ENCODE results near the gene CYP4F3. TPM values are rescaled to one million over a fixed set of nuclear protein-coding genes. Genes with fewer than 3 reads are reported as not detected.
A peak's percentile ranks its signal among the peaks of the same experiment; 100 is the strongest.

CYP4F3 gene
- total and polyA plus RNA-seq, 2 of the 13 experiments (the other 11 are each of a cell fraction or from before 2014, with no cell fraction given): 17.8 to 22.8 TPM

- H2AFZ ChIP-seq (ENCODE audit: low read length): no peak overlapping the region
- H3K36me3 ChIP-seq (replicated peaks in 1 of 2; ENCODE audit: control insufficient read depth in 1 of 2, insufficient read depth in 2 of 2, low read length in 2 of 2): no peaks in the 10 kb centered on the region
- intact Hi-C loops (cut with micrococcal nuclease; ENCODE audit: unreplicated experiment) (loop anchor here (1.0 to 10.0 kb wide), 4 partner anchors 40 to 553 kb away; partner anchors contain the start of genes CYP4F12 and FAM32A), in situ Hi-C loops (cut with HindIII; ENCODE audit: extremely low pct_ligation_motif_present, low pct_unique_long_range_greater_than_20kb) (loop anchor here (25.0 kb wide), 1 partner anchor 530 kb away; the partner anchor contains the start of gene CIB3)
- ATAC-seq (peak; percentile 27; the same call in 2 of the 3 replicates), FAIRE-seq (no peak), DNase-seq (ENCODE audit: low spot score) (peak; percentile 27)
- no TSS peak for BruUV-seq (replicated peaks)
- no peak overlapping the region for H3K4me2 ChIP-seq (ENCODE audit: low read depth, low read length)
- 0% methylated on average over 8 of the region's 9 CpGs for WGBS (ENCODE audit: low lambda C conversion rate)
- no peak overlapping the region for H3K27ac ChIP-seq (ENCODE audit: extremely low read length, insufficient read depth, low read length)
- no peaks in the 10 kb centered on the region for H3K9me3 ChIP-seq (ENCODE audit: low read length)
- ChIA-PET POLR2A (no interaction called here), CTCF (ENCODE audit: low intra/inter-chr PET ratio, low total read pairs) (interaction anchor here (1.1 to 4.5 kb wide), 4 partner anchors 127 to 551 kb away, joined by 3 to 48 read pairs (median 5); no protein-coding TSS in a partner anchor)
- H3K4me3 ChIP-seq (replicated peaks in 1 of 3; ENCODE audit: insufficient read depth in 1 of 3, low read depth in 2 of 3, low read length in 3 of 3): no peak overlapping the region
- H3K27me3 ChIP-seq (ENCODE audit: control insufficient read depth in 1 of 2, insufficient read depth in 2 of 2, low read length in 2 of 2): no peaks in the 10 kb centered on the region
- H3K4me1 ChIP-seq (ENCODE audit: insufficient read depth, low read length): peaks cover 32% of the 10 kb centered on the region
- no peaks in the 10 kb centered on the region for H3K79me2 ChIP-seq (ENCODE audit: insufficient read depth, low read length)
- no peak overlapping the region for H3K9ac ChIP-seq (ENCODE audit: insufficient read depth, low read depth, low read length)
- H4K20me1 ChIP-seq (ENCODE audit: insufficient read depth, low read length): peaks cover 4% of the 10 kb centered on the region; the same call in 1 of the 2 replicates
- TF ChIP-seq MLXIP (CRISPR knock-in tag; IDR thresholded peaks at IDR 0.05; ENCODE audit: borderline replicate concordance) (peak; percentile 88), DBP (CRISPR knock-in tag; IDR thresholded peaks at IDR 0.05; ENCODE audit: not compliant biosample characterization) (peak; percentile 82), GABPA (IDR thresholded peaks at IDR 0.05; ENCODE audit: low read depth, low read length) (no peak), GABPA (CRISPR knock-in tag; IDR thresholded peaks at IDR 0.05; ENCODE audit: low read depth) (no peak), ZNF563 (CRISPR knock-in tag; IDR thresholded peaks at IDR 0.05) (no peak), ARID2 (CRISPR knock-in tag; IDR thresholded peaks at IDR 0.05; ENCODE audit: borderline replicate concordance) (no peak), ZFY (CRISPR knock-in tag; IDR thresholded peaks at IDR 0.05) (peak; percentile 42; the same call in 1 of the 2 replicates), ZNF570 (CRISPR knock-in tag; IDR thresholded peaks at IDR 0.05; ENCODE audit: borderline replicate concordance) (no peak), NCOA1 (CRISPR knock-in tag; IDR thresholded peaks at IDR 0.05) (no peak), ZFP36 (IDR thresholded peaks at IDR 0.05; ENCODE audit: borderline replicate concordance, low read depth, low read length, partially characterized antibody) (no peak), HNF4A (CRISPR knock-in tag; IDR thresholded peaks at IDR 0.05) (peak; percentile 59), RCOR2 (CRISPR knock-in tag; IDR thresholded peaks at IDR 0.05) (no peak), SKIL (CRISPR knock-in tag; IDR thresholded peaks at IDR 0.05; ENCODE audit: borderline replicate concordance) (no peak), ZNF703 (CRISPR knock-in tag; IDR thresholded peaks at IDR 0.05; ENCODE audit: borderline replicate concordance) (no peak), NFIB (CRISPR knock-in tag; IDR thresholded peaks at IDR 0.05; ENCODE audit: borderline replicate concordance) (no peak), RFX5 (IDR thresholded peaks at IDR 0.05; ENCODE audit: low read depth, low read length) (no peak), TOE1 (CRISPR knock-in tag; IDR thresholded peaks at IDR 0.05) (peak; percentile 49; the same call in 1 of the 2 replicates), MAFF (IDR thresholded peaks at IDR 0.05; ENCODE audit: low read depth, low read length) (no peak), PHB2 (IDR thresholded peaks at IDR 0.05; ENCODE audit: partially characterized antibody) (no peak)
Observed at GRCh38 chr19:15631817-15632216, 8.9 kb upstream of the CYP4F3 start.

Data from HepG2 (cell line).